Iris pigment epithelial cell (primary cell): Measurements from ENCODE around the gene ITIH4.

ENCODE experiments used
- DNase-seq: peaks from one replicate; pipeline ENCODE4 v3.0.0-alpha.2; 2011; ENCODE audit warnings: low read depth

ITIH4 gene

GRCh38 chr3:52831500-52832301 is 1.2 kb upstream of the ITIH4 start:
- peak; percentile 55 for DNase-seq

- no peak for DNase-seq
Measured at GRCh38 chr3:52829906-52830463, 487 bp downstream of the ITIH4 start.

GRCh38 chr3:52829482-52829881 is 990 bp downstream of the ITIH4 start:
- no peak for DNase-seq

GRCh38 chr3:52827866-52828376 is 2.6 kb downstream of the ITIH4 start:
- DNase-seq, result no peak

- peak; percentile 52 for DNase-seq
Measured at GRCh38 chr3:52827441-52827840, 3.0 kb downstream of the ITIH4 start.

GRCh38 chr3:52824037-52824436 is 6.4 kb downstream of the ITIH4 start:
- no peak for DNase-seq

- no peak for DNase-seq
Measured at GRCh38 chr3:52822363-52822762, 8.1 kb downstream of the ITIH4 start.

GRCh38 chr3:52820736-52821135 is 9.7 kb downstream of the ITIH4 start:
- DNase-seq, result peak; percentile 35

- DNase-seq, result no peak
Measured at GRCh38 chr3:52819936-52820335, 10.5 kb downstream of the ITIH4 start.

- DNase-seq, result no peak
Measured at GRCh38 chr3:52817860-52818259, 12.6 kb downstream of the ITIH4 start.

- no peak for DNase-seq
Measured at GRCh38 chr3:52817221-52817620, 13.3 kb downstream of the ITIH4 start.

GRCh38 chr3:52816654-52817053 is 13.8 kb downstream of the ITIH4 start:
- DNase-seq, result no peak

- DNase-seq, result no peak
Measured at GRCh38 chr3:52816199-52816598, 14.3 kb downstream of the ITIH4 start.

GRCh38 chr3:52813810-52814209 is 16.7 kb downstream of the ITIH4 start:
- no peak for DNase-seq

- DNase-seq, result no peak
Measured at GRCh38 chr3:52811452-52812011, 18.9 kb downstream of the ITIH4 start.

GRCh38 chr3:52810923-52811322 is 19.5 kb downstream of the ITIH4 start:
- DNase-seq, result no peak

- DNase-seq, result no peak
Measured at GRCh38 chr3:52809662-52810377, 20.7 kb downstream of the ITIH4 start.

- DNase-seq, result no peak
Measured at GRCh38 chr3:52809149-52809548, 21.3 kb downstream of the ITIH4 start.

GRCh38 chr3:52805270-52806039 is 25.0 kb downstream of the ITIH4 start:
- no peak for DNase-seq

- peak; percentile 15 for DNase-seq
Measured at GRCh38 chr3:52801839-52802238, 28.6 kb downstream of the ITIH4 start.

- peak; percentile 23 for DNase-seq
Measured at GRCh38 chr3:52800079-52800478, 30.4 kb downstream of the ITIH4 start.

GRCh38 chr3:52798978-52799476 is 31.4 kb downstream of the ITIH4 start:
- DNase-seq, result peak; percentile 11
